Adipose tissue (tissue), 3 donors: ENCODE data around the gene SMTNL2. TPM values are rescaled to one million over a fixed set of nuclear protein-coding genes. Genes with fewer than 3 reads are reported as not detected.
"Not testable (repeated sequence)": the region's sequence is repeated elsewhere in the genome, so short reads cannot be mapped to it uniquely, and the experiment has no call there.

ENCODE experiments used
- H3K27ac ChIP-seq: one replicate; pipeline ENCODE4 v1.5.1; 2013; ENCODE audit warnings: low read depth, low read length
- WGBS, 3 donors: extraction: QIAGEN DNeasy Blood & Tissue Kit; methylation state at CpG; one replicate each; pipeline ENCODE4 v1.1.7; 2013; 5-methylcytosine and 5-hydroxymethylcytosine counted together
- polyA plus RNA-seq, 3 donors: library from polyadenylated mRNA; stranded (reverse); fragments of 200-250 nt; gene quantifications; one replicate each; pipeline ENCODE4 v1.2.3, GENCODE V29; 2013
- donor health status: healthy with polysubstance abuse.
- donor health status: Bipolar disorder and iron deficiency.
- donor health status: healthy.

SMTNL2 gene
- polyA plus RNA-seq, 3 donors: 0.35 to 1.3 (median 0.77) TPM

DNA sequence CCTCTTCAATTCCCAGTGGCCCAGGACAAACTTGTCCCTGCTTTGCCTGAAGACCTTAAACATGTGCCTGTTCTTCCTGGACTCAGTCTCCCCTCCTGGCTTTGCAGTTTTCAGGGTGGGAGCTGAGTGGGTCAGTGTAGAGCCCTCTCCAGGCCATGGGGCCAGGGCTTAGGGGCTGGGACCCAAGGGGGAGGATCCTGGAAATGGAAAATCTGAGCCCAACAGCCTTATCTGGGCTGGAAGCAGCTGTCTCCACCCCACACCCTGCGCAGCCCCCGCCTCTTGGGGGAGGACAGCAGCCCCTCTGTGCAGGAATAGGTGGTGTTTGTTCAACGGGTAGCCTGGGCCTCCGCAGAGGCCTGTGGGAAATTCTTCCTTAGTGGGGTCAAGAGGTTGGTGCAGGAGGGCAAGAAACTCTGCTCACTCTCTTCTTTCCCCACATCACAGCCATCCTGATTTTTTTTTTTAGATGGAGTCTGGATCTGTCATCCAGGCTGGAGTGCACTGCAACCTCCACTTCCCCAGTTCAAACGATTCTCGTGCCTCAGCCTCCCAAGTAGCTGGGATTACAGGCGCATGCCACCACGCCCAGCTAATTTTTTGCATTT, 6.8 kb upstream of the SMTNL2 start:
- 72 to 86% (median 76%) methylated on average over 8 of the region's 8 CpGs for WGBS, 3 donors
- H3K27ac ChIP-seq: no peak overlapping the region

DNA sequence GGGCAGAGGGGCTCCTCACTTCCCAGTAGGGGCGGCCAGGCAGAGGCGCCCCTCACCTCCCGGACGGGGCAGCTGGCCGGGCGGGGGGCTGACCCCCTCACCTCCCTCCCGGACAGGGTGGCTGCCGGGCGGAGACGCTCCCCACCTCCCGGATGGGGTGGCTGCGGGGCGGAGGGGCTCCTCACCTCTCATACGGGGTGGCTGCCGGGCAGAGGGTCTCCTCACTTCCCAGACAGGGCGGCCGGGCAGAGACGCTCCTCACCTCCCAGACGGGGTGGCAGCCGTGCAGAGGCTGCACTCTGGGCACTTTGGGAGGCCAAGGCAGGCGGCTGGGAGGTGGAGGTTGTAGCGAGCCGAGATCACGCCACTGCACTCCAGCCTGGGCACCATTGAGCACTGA, 6.0 kb upstream of the SMTNL2 start:
- H3K27ac ChIP-seq: not testable (repeated sequence)
- WGBS, 3 donors: 93 to 96% (median 94%) methylated on average over 14 to 22 of the region's 24 CpGs

DNA sequence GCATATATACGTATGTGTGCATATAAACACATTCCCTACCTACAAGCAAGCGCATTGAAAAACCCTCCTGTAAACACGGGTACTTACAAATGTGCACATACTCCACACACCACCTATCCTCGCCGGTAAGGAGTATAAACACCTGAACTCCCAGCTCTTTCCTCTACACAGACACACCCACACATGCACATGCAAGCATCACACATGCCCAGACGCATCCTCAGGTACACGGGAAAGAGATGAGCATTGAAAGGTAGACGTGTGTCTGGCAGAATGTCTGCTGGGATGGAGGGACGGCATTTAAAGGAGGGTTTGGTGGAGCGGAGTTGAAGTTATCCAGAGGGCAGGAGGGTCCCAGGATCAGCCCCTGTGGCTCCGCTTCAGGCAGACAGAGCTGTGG, 4.7 kb upstream of the SMTNL2 start:
- whole genome bisulfite sequencing, 3 donors: 76 to 78% (median 77%) methylated on average over 11 of the region's 11 CpGs
- H3K27ac ChIP-seq: no peak overlapping the region

DNA sequence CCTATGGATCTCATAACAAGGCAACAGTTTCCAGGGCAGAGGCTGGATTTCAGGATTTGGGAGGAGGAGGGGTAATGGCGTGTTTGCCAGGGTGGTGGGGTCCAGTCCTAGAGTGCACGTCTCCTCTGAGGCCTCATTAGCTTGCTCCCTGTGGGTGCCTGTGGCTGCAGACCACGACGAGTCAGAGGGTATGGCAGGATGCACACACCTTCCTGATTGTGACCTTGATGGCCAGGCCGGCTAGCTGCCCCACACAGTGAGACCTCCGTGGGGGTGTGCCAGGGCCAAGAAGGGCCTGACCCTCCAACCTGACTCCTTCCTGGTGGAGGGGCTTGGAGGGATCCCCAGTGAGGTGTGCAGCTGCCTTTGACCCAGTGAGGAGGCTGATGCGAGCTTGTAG, 4.0 kb upstream of the SMTNL2 start:
- 44 to 54% (median 46%) methylated on average over 7 of the region's 7 CpGs for WGBS, 3 donors
- no peak overlapping the region for H3K27ac ChIP-seq

DNA sequence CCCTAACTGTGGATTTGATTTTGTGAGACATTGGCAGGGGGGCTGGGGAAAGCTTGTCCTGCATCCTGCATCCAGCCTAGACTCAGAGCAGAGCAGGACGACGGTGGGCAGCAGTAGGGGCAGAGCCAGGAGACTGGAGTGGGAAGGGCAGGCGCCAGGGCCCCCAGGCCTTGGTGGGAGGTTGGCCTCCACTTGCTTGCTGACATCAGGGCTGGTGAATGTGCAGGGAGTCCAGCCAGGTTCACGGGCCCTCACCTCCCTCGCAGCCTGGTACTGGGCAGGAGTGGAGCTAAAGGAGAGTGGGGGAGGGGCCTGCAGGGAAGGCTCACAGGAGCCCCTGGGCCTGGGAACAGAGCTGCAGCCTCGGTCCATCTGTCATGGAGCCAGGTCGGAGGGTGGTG, 2.2 kb upstream of the SMTNL2 start:
- 32 to 72% (median 62%) methylated on average over 7 of the region's 7 CpGs for WGBS, 3 donors
- H3K27ac ChIP-seq: no peak overlapping the region

DNA sequence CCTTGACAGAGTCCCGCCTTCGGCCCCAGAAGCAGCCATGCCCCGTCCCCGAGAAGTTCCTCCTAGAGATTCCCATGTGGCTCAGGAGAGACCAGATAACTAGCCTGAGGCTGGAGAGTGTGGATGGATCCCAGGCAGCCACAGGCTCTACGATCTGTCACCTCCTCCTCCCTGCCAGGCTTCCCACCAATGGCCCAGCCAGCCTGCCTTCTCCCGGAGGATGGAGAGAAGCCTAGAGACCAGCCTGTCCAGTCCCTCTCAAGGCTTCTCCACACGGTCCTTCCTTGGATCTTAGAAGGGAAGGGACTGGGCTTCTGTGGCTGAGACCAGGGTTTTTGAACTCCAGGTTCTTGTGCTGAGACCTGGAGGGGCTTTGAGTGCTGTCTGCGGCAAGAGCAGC, 1.6 kb upstream of the SMTNL2 start:
- no peak overlapping the region for H3K27ac ChIP-seq
- 74 to 81% (median 76%) methylated on average over 8 of the region's 8 CpGs for WGBS, 3 donors

DNA sequence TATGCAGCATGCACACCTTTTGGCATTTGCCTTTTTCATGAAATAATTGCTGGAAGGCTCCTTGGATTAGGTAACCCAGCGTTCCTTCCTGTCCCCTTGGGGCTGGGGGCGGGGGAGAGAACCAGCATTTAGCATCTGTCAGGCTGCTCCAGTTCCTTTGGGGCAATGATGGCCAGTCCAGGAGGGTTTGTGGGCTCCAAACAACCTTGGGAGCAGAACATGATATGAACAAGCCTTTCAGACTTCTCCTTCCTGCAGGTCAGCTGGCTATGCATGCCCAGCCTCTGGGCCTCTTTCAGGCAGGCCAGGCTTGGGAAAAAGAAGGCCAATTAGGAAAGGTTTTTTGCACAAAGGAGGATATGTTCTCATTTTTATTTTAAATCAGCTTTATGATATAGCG, 1.1 kb upstream of the SMTNL2 start:
- 60 to 70% (median 61%) methylated on average over 3 of the region's 3 CpGs for WGBS, 3 donors
- no peak overlapping the region for H3K27ac ChIP-seq

DNA sequence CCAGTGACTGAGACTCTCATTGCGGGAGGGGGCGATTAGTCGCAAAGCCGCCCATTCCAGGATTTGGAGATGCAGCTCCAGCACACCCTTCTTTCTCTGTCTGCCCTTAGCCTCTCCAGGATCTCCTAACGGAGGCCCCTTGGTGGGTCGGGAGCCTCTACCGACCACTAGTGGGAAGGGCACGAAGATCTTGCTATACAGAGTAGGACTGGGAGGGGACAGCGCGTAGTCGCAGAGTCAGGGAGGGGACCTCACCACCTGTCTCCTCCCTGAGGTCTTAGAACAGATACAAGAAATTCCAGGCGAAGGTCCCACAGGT, 588 bp upstream of the SMTNL2 start:
- 19 to 29% (median 23%) methylated on average over 12 of the region's 12 CpGs for WGBS, 3 donors
- H3K27ac ChIP-seq: no peak overlapping the region

DNA sequence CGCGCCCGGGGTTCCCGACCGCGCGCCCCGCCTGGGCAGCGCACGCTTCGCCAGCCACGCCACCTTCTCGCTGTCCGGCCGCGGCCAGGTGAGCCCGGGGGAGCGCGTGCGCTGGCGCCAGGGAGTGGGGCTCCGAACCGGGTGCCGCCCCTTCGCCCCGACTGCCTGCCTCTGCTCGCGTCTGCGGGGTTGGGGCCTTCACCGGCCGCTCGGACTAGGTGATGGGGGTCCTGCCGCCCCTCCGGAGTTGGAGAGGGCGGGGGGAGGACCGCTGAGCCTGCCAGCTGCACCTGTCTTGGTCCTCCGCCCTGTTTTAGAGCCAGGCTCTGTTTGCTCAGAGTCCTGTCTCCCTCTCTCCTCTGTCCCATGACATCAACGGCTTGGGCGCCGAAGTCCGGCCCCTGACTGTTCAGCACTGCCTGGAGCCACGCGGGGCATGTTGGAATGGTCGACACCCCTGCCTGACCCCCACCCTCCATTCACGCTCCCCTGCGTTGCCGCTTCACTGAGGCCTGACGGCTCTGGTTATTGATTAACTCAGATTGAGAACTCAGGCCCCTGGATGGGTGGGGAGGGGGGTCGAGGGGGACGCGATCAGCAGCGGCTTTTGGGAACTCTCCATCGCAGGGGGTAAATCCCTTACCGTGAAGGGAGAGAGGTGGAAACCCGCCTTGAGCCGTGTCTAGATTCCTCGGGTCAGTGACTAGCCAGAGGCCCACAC, 748 bp downstream of the SMTNL2 start:
- no peak overlapping the region for H3K27ac ChIP-seq
- WGBS, 3 donors: 13 to 22% (median 21%) methylated on average over 46 to 57 of the region's 57 CpGs

DNA sequence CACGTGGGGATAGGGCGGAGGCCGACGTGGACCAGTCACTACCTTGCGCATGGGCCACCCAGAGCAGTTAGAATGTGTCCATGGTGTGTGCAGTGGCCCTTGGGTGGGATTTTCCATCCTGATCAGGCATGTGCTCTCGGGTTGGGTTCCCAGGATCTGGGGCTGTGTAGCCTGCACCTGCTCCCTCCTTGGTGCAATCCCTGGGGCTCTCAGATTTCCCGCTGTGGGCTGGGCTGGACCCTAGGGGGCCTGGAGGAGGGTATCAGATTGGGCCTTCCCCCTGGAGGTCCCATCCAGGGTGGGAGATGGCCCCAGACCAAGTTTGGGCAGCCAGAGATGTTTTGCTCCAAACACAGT, 1.3 kb downstream of the SMTNL2 start:
- 67 to 79% (median 74%) methylated on average over 7 of the region's 7 CpGs for WGBS, 3 donors
- H3K27ac ChIP-seq: no peak overlapping the region

DNA sequence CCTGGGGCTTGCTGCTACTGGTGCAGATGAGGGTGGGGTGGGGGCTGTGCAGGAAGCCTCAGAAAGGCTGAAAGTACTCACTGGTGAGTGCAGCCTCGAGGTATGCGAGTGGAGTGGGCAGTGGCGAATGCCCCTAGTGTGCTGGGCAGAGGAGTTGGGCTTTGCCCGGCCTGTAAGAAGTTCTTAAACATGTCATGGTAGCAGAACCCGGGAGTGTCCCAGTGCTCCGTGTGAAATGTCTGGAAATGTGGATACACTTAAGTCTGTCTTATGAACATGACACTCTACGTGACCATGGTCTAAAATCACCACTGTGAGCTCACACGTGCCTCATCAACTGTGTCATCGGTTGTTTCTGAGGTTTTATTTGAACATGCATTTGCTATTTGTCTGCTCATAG, 1.7 kb downstream of the SMTNL2 start:
- no peak overlapping the region for H3K27ac ChIP-seq
- WGBS, 3 donors: 79 to 86% (median 86%) methylated on average over 9 of the region's 9 CpGs

DNA sequence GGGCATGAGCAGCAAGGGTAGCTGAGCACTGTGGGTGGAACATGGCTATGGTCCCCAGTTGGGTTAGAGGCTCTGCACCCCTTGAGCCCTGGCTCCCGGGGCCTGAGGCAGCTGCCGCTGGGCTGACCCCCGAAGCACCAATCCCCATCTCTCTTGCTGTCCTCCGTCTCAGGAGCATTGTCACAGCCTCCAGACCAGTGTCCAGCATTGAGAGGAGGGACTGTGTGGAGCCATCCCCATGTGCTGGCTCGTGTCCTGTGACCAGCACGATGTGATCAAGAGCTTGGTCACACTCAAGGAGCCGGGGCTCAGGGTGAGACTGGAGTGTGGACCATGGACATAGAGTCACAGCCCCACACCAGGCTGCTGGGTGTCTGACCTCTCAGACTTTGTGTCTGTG, 2.9 kb downstream of the SMTNL2 start:
- 78 to 95% (median 92%) methylated on average over 7 of the region's 7 CpGs for WGBS, 3 donors
- H3K27ac ChIP-seq: no peak overlapping the region

DNA sequence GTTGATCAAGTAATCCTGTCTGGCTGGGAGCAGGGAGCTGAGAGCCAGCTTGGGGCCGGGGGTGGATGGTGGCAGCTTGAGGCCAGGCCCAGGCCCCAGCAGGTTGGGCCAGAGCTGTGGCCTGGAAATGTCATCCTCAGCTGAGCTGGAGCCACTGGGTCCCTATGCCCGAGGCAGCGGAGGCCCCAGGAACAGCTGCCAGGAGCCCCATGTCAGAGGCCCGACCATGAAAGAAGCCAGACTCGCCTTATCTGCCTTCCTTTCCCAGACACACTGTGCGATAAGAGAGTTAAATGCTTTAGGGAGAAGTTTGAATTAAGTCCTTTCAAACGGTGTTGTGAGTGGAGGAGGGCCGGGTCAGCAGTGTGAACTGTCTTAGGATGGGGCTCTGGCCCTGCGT, 3.5 kb downstream of the SMTNL2 start:
- H3K27ac ChIP-seq: no peak overlapping the region
- 62 to 71% (median 69%) methylated on average over 9 of the region's 9 CpGs for WGBS, 3 donors

DNA sequence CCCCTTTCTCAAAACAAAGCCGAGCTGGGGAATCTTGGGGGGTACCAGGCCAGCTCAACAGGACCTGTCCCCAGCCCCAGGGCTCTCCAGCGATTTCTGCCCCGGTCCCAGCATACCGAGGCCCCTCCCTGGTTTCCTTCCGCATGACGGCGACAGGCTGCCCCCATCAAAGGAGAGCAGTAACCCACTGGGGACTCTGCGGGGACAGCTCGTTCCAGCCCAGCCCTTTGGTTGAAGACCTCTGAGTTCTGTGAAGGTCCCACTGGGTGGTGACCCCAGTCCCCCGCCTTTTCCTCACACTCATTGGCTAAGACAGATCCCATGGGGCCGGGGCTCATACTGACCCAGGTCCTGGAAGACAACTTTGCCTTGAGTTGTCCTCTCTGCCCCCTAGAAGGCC, 4.1 kb downstream of the SMTNL2 start:
- 69 to 71% (median 70%) methylated on average over 11 of the region's 11 CpGs for WGBS, 3 donors
- no peak overlapping the region for H3K27ac ChIP-seq

DNA sequence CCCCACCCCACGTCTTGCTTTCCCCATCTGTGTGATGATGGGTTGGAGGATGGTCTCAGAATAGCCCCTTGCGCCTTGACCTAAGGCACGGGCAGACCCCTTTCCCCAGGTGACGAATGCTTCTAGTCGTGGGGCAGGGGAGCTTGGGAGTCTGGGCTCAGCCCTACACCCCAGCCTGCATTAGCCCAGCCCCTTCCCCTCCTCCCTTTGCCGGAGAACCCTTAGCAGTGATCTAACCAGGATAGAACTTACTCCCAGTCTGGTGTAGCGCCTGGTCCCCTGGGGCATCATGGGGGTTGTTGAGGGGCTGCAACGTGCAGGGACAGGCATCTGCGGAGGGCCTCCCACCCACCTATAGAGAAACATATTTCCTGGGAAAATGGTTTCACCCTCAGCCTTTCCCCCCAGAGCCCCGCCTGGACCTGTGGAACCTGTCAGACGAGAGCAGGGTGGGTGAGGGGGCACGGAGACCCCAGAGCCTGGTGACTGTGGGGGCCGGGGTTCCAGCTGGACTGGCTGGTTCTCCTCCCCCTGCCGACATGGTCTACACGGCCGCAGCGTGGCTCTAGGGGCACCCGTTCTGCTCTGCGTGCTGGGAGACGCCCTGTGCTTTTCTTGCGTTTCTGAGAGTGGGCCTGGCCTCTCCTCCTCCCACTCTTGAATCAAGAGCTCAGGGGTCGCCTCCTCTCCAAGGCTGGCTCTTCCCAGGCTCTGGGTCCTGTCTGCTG, 4.7 kb downstream of the SMTNL2 start:
- 55 to 78% (median 76%) methylated on average over 17 to 22 of the region's 22 CpGs for WGBS, 3 donors
- no peak overlapping the region for H3K27ac ChIP-seq

DNA sequence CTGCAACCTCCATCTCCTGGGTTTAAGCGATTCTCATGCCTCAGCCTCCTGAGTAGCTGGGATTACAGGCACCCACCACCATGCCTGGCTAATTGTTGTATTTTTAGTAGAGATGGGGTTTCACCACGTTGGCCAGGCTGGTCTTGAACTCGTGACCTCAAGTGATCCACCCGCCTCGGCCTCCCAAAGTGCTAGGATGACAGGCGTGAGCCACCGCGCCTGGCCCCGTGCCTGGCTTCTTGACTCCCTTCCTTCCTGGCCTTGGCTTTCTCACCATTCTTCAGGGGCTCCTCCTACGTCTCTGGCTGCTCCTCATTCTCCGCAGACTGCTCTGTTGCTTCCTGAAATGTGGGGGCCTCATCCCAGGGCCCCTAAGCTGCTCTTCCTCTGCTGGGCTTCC, 5.7 kb downstream of the SMTNL2 start:
- H3K27ac ChIP-seq: not testable (repeated sequence)
- WGBS, 3 donors: 58 to 67% (median 67%) methylated on average over 11 of the region's 11 CpGs

DNA sequence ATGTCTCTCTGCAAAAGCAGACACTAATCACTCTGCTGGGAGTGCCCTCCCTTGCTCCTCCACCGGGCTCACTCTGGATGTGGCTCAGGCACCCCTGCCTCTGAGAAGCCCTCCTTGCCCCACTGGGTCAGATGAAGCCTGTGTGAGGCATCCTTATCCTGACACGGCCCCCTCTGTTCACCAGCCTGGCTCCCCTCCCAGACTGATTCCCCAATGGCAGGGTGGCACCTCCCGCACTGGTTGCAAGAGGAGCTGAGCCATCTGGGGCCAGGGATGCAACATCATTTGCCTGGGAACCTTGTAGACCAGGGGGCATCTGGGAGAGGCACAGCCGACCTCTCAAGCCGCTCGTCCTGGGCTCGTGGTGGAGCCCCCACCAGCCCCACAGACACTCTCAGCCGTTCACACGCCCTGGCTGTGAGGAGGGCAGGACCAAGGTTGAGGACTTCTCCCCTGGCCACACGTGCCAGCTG, 6.7 kb downstream of the SMTNL2 start:
- 68 to 77% (median 74%) methylated on average over 10 of the region's 10 CpGs for WGBS, 3 donors
- no peak overlapping the region for H3K27ac ChIP-seq

DNA sequence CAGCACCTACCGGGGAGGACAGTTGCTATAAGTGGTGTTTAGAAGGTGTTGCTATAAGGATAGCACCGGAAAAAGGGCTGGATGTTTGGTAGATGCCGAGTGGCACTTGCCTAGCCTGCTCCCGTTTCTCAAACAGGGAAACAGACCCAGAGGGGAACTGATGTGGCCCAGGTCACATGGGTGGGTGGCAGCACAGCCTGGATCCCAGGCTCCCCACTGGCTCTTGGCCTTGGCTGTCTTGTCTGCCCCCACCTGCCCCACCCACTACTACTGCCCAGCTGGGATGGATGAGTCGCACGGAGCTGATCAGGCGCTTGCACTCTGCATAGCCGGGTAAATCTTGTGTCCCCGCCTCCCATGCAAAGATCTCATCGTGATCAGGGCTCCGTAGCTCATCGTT, 7.2 kb downstream of the SMTNL2 start:
- WGBS, 3 donors: 67 to 83% (median 67%) methylated on average over 12 of the region's 12 CpGs
- no peak overlapping the region for H3K27ac ChIP-seq

DNA sequence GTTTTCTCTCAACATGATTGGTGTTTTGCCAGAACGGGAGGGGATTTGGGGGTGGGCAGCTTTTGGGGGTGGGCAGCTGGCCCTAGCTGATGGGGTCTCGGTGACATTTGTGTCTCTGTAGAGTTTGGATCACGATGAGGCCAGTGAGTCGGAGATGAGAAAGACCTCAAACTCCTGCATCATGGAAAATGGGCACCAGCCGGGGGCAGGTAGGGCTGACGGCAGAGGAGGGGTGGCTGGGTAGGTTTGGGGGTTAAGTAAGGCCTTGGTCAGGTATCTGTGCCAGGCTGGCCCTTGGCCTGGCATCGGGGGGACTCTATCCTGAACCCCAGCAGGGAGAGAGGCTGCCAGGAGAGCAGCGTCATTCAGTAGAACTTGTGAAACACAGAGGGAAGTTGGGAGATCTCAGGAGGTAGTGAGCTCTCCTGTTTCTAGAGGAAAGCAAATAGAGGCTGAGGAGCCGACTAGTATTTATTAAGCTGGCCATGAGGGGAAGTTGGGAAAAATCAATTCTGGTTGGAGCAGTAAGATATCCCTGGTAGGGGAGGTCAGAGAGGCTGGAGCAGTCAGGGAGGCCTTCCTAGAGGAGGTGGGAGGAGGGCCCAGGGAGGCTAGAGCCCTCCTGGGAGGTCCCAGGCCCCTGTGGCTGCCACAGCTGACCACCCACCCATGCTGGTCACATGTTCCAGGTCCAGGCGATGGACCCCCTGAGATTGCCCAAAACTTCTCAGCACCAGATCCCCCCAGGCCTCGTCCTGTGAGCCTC, 8.1 kb downstream of the SMTNL2 start:
- 78 to 87% (median 84%) methylated on average over 11 of the region's 11 CpGs for WGBS, 3 donors
- no peak overlapping the region for H3K27ac ChIP-seq
